ENCODE data around the gene CACTIN. TPM values are rescaled to one million over a fixed set of nuclear protein-coding genes. Genes with fewer than 3 reads are reported as not detected.
"Not testable (repeated sequence)": the region's sequence is repeated elsewhere in the genome, so short reads cannot be mapped to it uniquely, and the experiment has no call there.

The CACTIN gene
- total RNA-seq, 1 experiment from 2014 or later = 36.3 TPM

GRCh38 chr19:3572855-3573161 is 53.8 kb downstream of the CACTIN start, which contains the start of gene HMG20B:
HMG20B (plus strand) TSS chr19:3572944; CDS start chr19:3573310, 366 bp downstream.
- ChIA-PET CTCF (no interaction called here), POLR2A (ENCODE audit: low non-redundant PET) (no interaction called here)
- TF ChIP-seq, protein P1, sequence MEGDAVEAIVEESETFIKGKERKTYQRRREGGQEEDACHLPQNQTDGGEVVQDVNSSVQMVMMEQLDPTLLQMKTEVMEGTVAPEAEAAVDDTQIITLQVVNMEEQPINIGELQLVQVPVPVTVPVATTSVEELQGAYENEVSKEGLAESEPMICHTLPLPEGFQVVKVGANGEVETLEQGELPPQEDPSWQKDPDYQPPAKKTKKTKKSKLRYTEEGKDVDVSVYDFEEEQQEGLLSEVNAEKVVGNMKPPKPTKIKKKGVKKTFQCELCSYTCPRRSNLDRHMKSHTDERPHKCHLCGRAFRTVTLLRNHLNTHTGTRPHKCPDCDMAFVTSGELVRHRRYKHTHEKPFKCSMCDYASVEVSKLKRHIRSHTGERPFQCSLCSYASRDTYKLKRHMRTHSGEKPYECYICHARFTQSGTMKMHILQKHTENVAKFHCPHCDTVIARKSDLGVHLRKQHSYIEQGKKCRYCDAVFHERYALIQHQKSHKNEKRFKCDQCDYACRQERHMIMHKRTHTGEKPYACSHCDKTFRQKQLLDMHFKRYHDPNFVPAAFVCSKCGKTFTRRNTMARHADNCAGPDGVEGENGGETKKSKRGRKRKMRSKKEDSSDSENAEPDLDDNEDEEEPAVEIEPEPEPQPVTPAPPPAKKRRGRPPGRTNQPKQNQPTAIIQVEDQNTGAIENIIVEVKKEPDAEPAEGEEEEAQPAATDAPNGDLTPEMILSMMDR (conservative IDR thresholded peaks at IDR 0.05; ENCODE audit: low read depth, low read length) = no peak
- no peak for TF ChIP-seq EZH2 (IDR thresholded peaks at IDR 0.05; ENCODE audit: borderline replicate concordance, low read depth, low read length, poor library complexity, severe bottlenecking)
- no peaks in the 10 kb centered on the region for H3K9me3 ChIP-seq (ENCODE audit: low read depth, low read length, poor library complexity, severe bottlenecking)
- no peak for DNase-seq (ENCODE audit: low spot score)
- intact Hi-C loops (cut with micrococcal nuclease; ENCODE audit: unreplicated experiment) = no loop called here
- H3K27me3 ChIP-seq (replicated peaks; ENCODE audit: insufficient read depth, low read depth, low read length, poor library complexity) = no peaks in the 10 kb centered on the region
- H3K27ac ChIP-seq (ENCODE audit: low read depth, low read length, poor library complexity, severe bottlenecking) = peak within 1 kb of the TSS; percentile 84
- peak within 1 kb of the TSS; percentile 86 for H3K4me3 ChIP-seq (ENCODE audit: low read depth, low read length, poor library complexity, severe bottlenecking)
- H3K36me3 ChIP-seq (ENCODE audit: insufficient read depth, low read length, poor library complexity, severe bottlenecking) = peaks cover 15% of the 10 kb centered on the region
- BruUV-seq (replicated peaks) = no TSS peak
- H3K4me1 ChIP-seq (ENCODE audit: insufficient read depth, low read length, poor library complexity, severe bottlenecking) = peaks cover 16% of the 10 kb centered on the region

GRCh38 chr19:3572132-3572854 is 54.3 kb downstream of the CACTIN start:
- ChIA-PET POLR2A (ENCODE audit: low non-redundant PET) (no interaction called here), CTCF (no interaction called here)
- Histone ChIP-seq H3K36me3 (ENCODE audit: insufficient read depth, low read length, poor library complexity, severe bottlenecking) (peaks cover 15% of the 10 kb centered on the region), H3K27ac (ENCODE audit: low read depth, low read length, poor library complexity, severe bottlenecking) (no peak overlapping the region), H3K9me3 (ENCODE audit: low read depth, low read length, poor library complexity, severe bottlenecking) (no peaks in the 10 kb centered on the region), H3K4me3 (ENCODE audit: low read depth, low read length, poor library complexity, severe bottlenecking) (peak overlapping the region; percentile 86), H3K4me1 (ENCODE audit: insufficient read depth, low read length, poor library complexity, severe bottlenecking) (peaks cover 16% of the 10 kb centered on the region), H3K27me3 (replicated peaks; ENCODE audit: insufficient read depth, low read depth, low read length, poor library complexity) (no peaks in the 10 kb centered on the region)
- intact Hi-C loops (cut with micrococcal nuclease; ENCODE audit: unreplicated experiment) = no loop called here
- TF ChIP-seq, protein P1 (conservative IDR thresholded peaks at IDR 0.05; ENCODE audit: low read depth, low read length) = no peak
- TF ChIP-seq EZH2 (IDR thresholded peaks at IDR 0.05; ENCODE audit: borderline replicate concordance, low read depth, low read length, poor library complexity, severe bottlenecking) = no peak
- peak; percentile 100 for DNase-seq (ENCODE audit: low spot score)
- no TSS peak for BruUV-seq (replicated peaks)

GRCh38 chr19:3570606-3571011 is 56.0 kb downstream of the CACTIN start:
- Histone ChIP-seq H3K4me3 (ENCODE audit: low read depth, low read length, poor library complexity, severe bottlenecking) (no peak overlapping the region), H3K27ac (ENCODE audit: low read depth, low read length, poor library complexity, severe bottlenecking) (no peak overlapping the region), H3K4me1 (ENCODE audit: insufficient read depth, low read length, poor library complexity, severe bottlenecking) (peaks cover 4% of the 10 kb centered on the region), H3K9me3 (ENCODE audit: low read depth, low read length, poor library complexity, severe bottlenecking) (no peaks in the 10 kb centered on the region), H3K36me3 (ENCODE audit: insufficient read depth, low read length, poor library complexity, severe bottlenecking) (peaks cover 14% of the 10 kb centered on the region), H3K27me3 (replicated peaks; ENCODE audit: insufficient read depth, low read depth, low read length, poor library complexity) (no peaks in the 10 kb centered on the region)
- POLR2A ChIA-PET (ENCODE audit: low non-redundant PET) = no interaction called here
- no peak for TF ChIP-seq EZH2 (IDR thresholded peaks at IDR 0.05; ENCODE audit: borderline replicate concordance, low read depth, low read length, poor library complexity, severe bottlenecking)
- TF ChIP-seq, protein P1 (conservative IDR thresholded peaks at IDR 0.05; ENCODE audit: low read depth, low read length) = no peak
- no peak for DNase-seq (ENCODE audit: low spot score)
- intact Hi-C loops (cut with micrococcal nuclease; ENCODE audit: unreplicated experiment) = no loop called here
- CTCF ChIA-PET = no interaction called here
- BruUV-seq (replicated peaks) = no TSS peak

DNA sequence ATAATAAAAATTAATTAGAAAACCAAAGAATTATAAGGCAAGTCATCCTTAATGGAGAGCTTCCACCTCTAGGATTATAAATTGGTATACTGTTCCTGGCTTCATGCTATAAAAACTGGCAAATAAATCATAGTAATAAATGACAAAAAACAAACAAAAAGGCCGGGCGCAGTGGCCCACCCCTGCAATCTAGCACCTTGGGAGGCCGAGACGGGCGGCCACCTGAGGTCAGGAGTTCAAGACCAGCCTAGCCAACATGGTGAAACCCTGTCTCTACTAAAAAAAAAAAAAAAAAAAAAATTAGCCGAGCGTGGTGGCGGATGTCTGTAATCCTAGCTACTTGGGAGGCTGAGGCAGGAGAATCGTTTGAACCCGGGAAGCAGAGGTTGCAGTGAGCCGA is 56.5 kb downstream of the CACTIN start:
- H3K36me3 ChIP-seq (ENCODE audit: insufficient read depth, low read length, poor library complexity, severe bottlenecking); DNase-seq (ENCODE audit: low spot score); H3K4me3 ChIP-seq (ENCODE audit: low read depth, low read length, poor library complexity, severe bottlenecking); intact Hi-C loops (cut with micrococcal nuclease; ENCODE audit: unreplicated experiment); BruUV-seq (replicated peaks); H3K27me3 ChIP-seq (replicated peaks; ENCODE audit: insufficient read depth, low read depth, low read length, poor library complexity); POLR2A ChIA-PET (ENCODE audit: low non-redundant PET); H3K27ac ChIP-seq (ENCODE audit: low read depth, low read length, poor library complexity, severe bottlenecking); CTCF ChIA-PET; H3K4me1 ChIP-seq (ENCODE audit: insufficient read depth, low read length, poor library complexity, severe bottlenecking); H3K9me3 ChIP-seq (ENCODE audit: low read depth, low read length, poor library complexity, severe bottlenecking): not testable (repeated sequence)

Measured in A673 (cell line).